ENCODE results near the gene PDC.
"Not testable (repeated sequence)": the region's sequence is repeated elsewhere in the genome, so short reads cannot be mapped to it uniquely, and the experiment has no call there.

The PDC gene

DNA sequence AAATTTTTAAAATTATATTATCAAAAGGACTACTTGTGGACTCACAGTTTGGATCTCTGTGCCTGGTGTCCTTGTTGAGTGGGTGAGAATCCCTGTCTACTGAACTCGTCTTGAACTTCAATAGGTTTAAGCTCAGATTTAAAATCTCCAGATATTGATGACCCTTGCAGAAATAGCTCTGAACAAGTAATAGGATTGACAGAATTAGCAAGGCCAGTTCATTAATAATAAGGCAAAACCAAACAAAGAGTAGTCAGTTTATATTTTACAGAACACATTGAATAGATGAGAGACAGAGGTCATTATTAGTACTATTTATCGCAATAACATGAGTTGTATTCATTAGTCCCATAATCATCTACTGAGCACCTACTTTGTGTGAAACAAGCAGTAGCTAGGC, at the start of gene PDC:
TSS of gene PDC (minus strand) at position 101 of the 400 bp plus-strand sequence. CDS start 11,655 bp downstream, outside the sequence.
- DNase-seq: no peak

DNA sequence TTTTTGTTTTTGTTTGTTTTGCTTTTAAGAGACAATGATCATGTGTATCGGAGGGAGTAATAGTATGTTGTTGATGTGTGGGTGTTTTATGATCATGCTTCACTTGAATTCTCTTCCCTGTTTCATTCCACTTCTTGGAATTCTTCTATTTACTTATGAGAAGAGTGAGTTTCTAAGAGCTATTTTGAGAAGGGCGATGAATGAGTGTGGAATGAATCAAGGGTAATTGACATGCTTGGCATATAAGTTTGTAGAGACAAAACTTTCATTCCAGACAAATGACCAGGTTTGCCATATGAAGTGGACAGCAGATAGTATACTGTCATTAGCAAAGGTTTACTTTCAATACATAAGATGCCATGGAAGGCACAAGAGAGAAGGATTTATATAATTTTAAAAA, 42.3 kb upstream of the PDC start:
- DNase-seq: no peak

DNA sequence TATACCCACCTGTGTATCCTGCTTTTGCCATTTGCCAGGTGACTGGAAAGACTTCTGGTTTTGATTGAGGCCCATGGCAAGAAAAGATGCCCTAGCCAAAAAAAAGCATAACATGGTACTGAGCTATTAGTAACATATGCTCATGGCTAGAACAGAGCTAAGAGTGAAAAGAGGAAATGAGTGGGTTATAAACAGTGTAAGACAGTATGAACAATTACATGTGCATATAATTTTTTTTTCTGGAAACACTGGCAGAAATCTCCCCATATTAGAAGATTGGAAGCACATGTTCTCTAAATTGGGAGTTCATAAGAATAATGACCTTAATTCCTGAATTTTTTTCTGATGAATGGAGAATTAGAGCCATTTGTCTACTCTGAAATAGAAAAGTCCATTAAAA, 41.2 kb upstream of the PDC start:
- no peak for DNase-seq

DNA sequence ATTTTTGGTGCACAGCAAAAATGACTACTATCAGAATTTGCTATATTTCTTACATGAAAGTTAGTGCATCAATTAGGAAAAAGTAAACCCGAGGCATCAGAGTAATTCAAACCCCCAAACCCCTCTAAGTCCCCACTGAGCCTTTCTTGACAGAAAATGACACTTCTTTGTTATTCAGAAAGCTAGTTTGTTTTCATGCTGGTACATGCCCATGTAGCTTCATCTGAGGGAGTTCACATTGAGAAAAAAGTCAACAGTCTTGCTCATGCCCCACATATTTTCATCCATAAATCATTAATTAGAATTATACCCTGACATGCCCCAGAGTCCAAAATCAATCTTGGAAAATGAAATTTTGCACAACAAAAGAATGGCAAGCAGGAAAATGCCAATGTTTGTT, 39.9 kb upstream of the PDC start:
- no peak for DNase-seq

DNA sequence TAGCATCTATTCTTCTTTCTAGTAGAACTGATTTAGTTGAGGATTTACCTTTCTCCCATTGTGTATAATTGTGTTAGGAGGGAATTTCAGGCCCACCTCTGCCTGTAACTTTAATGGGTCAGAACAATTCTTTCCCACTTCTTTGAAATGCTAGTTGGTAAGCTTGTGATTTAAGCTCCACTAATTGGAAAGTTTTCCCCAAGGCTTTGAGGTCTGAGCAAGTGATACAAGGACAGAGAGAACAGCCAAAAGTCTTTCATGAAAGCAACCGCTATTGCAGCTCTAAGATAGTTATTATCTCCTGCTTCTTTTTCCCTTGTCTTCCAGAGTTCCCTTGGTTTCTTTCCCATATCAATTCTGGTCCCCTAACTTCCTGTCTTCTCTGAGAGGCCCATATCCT, 38.7 kb upstream of the PDC start:
- DNase-seq: no peak

DNA sequence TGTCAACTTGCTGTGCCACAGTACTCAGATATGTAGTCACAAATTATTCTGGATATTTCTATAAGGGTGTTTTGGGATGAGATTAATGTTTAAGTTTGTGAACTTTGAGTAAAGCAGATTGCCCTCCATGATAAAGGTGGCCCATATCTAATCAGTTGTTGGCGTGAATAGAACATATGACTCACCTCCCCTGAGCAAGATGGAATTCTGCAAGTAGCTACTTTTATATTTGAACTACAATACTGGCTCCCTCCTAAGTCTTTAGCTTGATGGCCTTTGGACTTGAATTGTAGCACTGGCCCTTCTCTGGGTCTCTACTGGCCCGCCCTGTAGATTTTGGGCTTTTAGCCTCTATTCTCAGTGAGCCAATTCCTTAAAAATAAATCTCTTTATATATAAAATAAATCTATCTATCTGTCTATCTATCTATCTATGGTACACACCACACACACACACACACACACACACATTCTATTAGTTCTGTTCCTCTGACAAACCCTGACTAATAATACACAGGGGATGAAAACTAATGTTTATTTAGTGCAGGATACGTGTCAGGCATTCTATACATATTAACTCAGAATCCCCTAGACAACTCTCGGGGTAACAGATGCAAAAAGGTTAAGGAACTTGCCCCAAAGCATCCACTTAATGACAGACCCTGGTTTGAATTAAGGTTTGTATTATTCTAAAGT, 37.9 kb upstream of the PDC start:
- DNase-seq: no peak

DNA sequence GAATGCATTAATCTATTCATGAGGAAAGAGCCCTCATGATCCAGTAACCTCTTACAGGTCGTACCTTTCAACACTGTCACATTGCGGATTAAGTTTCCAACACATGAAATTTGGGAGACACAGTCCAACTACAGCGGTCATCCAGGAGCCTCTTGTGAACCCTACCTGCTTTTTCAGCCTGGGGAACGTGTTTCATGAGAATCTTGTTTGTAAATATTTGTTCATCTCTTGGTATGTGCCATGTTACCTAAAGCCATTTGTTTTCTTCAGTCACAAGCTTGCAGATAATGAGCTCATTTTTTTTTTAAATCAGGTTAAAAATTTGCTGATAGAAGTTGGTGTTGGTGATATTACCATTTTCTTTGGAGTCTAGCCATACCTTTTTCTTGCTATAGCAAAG, 37.2 kb upstream of the PDC start:
- DNase-seq: no peak

DNA sequence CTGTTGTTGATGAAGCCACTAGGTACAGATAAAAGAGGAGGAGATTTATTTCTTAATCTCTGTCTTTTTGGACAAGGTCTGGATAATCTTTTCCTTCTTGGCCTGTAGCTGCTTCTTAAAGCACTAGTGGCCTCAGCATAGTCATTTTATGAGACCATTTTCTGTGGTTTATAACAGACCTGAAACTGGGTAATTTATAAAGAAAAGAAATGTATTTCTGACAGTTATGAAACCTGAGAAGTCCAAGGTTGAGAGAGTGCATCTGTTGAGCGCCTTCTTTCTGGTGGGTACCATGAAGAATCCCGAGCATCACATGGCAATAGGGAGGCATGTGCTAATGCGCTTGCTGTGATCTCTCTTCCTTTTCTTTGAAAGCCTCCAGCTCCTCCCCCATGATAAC, 36.7 kb upstream of the PDC start:
- no peak for DNase-seq

DNA sequence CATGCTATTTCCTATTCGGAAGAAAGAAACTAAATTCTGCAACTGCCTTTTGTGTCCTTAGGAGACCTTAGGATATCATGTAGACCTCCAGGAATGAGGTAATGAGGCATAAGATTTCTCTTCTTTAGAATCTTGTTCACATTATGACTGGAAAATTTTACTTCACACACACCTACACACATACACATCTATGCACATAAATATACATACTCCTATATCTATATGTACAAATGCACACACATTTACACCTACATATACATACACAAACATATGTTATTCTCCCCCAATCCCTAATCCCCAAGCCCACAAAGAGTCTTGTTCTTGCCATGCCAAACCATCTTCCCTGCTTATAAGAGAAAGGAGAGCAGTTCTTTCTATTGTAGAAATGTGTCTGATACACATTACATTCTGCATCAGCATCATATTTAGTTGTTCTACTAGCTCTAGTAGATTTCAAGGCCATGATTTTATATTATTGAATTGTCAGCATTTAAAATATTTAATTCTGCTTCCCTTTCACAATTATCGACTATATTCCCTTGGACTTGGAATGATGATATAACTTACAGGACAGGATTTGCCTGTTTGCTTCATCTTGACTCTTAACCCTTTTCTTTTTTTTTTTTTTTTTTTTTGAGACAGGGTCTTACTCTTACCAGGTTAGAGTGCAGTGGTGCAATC, 35.4 kb upstream of the PDC start:
- DNase-seq: no peak

DNA sequence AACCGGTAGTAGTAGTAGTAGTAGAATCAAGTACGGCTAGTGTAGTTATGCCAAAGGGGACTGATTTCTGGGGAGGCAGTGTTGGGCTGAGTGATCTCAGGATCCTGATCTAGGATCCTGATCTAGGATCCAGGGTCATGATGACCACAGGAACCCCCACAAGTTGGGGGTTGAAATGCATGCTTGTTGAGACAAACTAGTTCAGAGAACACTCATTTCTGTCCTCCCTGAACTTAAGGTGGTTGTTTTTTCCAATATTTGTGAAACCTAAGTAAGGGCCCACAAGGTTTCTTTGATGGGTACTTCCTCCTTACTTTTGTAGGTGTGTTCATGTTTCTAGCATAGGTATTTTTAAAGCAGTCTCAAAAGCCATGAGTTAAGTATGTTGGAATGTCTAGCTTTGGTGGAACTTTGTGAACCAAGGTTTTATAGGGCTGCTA, 33.9 kb upstream of the PDC start:
- DNase-seq: no peak

DNA sequence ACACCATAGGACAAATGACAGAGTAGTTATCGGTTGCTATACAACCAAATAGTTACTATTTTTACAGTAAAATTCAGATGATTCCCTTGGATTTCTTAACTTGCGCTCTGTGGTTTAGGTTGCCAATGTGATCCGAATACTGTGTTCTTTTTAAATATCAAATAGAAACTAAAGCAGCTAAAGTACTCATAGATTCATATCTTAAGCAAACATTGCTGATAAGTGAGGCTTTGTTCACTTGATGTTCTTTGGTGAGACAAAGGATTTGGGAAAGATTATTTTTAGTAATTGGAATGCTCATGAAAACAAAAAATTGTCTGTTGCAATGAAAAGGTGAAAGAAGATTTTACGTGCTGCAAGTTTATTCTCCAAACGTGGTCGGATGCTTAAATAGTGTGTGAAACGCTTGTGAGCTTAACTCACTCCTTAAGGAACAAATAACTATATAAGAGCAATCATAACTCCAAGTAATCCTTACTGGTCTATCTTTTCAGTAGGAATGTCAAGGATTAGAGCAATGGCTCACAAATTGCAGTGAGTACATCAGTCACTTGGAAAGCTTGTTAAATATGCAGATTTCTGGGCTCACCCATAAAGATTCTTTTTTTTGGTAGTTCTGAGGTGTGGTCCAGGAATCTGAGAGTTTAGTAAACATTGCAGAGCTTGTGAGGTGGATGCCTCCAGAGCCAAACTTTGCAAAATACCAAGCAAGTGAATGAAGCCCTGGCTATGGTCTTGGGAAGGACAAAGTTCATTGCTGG, 31.8 kb upstream of the PDC start:
- no peak for DNase-seq

DNA sequence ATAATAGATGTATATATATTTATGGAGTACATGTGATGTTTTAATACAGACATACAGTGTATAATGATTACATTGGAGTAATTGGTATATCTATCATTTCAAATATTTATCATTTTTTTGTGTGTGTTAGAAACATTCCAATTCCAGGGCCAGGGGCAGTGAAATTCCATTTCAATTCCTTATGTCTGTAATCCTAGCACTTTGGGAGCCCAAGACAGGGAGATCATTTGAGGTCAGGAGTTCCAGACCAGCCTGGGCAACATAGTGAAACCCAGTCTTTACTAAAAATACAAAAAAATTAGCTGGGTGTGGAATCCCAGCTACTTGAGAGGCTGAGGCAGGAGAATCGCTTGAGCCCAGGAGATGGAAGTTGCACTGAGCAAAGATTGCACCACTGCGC, 30.4 kb upstream of the PDC start:
- no peak for DNase-seq

DNA sequence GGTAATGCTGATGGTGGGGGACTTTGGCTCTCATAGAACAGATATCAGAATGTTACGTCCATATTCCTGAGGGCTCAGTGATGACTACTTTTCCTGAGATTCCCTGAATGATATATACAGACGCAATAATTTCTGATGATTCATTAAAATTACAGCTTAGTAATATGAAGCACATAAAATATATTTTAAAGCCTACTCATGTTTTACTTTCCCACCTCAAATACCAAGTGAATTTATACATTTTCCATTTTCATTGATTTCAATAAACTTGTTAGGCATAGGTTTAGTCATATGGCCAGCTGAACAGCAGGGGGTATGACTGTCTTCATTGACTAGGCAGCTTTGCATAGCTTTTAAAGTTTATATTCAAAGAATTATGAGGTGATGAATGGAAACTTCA, 26.2 kb upstream of the PDC start:
- no peak for DNase-seq

DNA sequence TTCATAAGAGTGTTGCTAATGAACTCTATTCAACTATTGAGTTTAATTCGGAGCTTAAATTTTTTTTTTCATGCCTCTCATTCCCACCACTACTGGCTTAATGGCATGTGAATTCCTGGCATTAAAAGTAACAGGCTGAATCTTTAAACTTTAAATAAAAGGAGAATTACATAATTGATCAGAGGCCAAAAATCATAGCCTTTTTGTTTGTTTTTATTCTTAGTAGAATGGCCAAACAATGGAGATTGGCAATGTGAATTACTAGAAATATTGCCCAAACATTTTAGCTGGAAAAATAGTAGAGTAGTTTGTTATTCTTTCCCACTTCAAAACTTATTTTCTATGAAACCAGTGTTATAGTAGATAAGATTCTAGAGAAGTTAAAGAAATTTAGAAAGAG, 25.1 kb upstream of the PDC start:
- no peak for DNase-seq

DNA sequence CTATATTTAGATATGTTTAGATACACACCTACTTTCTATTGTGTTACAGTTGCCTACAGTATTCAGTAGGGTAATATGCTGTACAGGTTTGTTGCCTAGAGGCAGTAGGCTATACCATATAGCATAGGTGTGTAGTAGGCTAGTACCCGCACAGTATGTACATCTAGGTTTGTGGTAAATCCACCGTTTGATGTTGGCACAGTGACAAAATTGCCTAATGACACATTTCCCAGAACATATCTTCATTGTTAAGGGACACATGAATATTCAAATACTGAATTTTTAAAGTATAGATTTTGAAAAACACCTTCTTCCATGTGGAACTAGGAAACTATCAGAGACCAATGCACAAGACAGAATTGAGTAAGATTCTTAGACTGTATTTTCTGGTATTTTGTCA, 22.6 kb upstream of the PDC start:
- DNase-seq: no peak

DNA sequence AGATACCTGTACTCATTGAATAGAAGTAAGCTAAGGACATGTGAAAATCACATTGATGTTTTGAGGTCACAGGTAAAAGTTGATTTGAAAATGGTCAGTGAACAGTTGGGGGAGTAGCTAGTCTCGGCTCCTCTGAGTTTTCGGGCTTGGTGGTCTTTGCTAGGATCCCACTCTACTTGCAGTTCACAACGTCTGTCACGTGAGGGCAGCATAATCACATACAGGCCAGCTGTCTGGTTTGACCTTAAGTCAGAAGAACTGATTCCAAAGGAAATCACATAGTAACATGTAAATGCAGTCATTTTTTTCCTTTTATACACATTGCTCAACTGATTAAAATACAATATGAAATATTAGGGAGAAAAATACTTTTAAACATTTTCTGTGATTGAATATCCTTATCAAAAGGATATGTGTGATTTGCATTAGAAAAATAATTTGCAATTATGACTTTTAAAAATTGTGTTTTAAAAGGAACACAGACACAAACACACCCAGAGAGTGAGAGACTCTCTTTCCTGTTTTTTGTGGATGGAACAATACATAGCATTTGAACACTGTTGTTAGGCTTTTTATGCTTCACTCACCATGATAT, 21.8 kb upstream of the PDC start:
- peak; percentile 75 for DNase-seq

DNA sequence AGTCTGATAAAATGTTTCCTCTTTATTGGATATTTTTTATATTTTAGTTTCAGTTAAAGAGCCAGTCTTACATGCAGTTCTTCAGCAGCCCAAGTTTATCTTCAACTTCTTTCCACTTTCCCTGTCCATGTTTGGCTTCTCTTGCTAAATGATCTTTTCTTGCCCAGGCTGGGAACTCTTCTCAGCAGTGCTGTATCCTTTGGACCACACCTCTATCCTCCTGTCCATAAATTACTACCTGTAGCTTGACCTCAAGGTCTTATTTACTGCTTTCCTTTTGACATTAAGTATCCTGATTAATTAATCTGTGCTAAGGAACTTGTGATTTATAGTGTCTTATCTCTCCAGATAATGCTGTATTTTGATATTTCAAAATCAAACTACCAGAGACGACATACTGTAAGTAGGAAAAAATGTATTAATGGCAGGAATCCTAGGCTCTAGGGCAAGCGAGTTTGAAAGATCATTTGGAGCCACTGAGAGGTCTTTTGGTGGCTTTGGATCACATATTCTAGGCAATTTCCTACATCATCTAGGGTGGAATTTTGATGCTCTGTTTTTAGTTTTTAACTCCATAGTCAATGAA, 20.5 kb upstream of the PDC start:
- DNase-seq: no peak

DNA sequence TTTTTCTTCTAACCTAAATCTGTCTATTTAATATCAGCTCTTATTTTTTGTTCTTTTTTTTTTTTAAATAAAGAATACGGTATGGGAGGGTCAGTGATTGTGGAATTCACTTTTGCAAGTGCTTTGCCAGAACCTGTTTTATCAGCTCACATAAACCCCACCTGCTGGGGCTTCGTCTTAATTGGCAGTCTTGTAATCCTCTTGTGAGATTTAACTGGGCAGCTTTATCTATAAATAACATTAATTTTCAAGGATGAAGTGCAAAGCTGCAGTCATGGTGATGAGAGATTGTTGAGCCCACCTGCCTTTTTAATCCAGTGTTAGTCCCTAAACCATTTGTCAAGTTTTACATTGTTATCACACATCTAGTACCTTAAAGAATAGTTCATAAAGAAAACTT, 18.2 kb upstream of the PDC start:
- no peak for DNase-seq

DNA sequence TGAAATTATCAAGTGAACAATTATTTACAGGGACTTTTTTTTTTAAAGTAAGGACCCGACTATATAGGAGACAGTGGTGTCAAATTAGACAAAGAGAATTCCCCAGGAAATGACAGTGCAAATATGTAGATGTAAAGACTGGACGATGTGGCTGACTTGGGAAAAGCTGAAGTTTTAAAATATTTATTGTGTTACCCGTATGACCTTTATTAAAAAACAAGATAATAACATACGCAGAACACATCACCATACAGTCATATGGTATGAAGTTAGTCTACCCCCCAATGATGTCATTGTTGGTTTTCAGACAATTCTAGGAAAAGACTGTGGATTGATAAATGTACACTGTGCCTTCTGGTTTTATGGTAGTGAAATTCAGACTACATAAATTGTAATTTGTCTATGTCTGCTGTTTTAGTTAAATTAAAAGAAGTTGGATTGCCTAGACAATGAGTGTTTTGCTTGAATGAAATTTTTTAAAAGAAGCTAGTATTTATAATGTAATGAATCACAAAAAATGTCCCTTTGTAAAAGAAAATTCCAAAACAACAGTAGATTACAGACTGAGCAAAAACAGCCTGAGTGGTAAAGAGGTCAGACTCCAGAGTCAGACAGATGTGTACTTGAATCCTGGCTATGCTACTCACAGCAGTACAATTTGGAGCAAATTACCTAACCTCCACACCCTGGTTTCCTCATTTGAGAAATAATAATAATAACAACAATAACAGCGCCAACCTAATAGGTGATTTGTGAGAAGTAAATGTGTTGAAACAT, 15.5 kb upstream of the PDC start:
- no peak for DNase-seq

DNA sequence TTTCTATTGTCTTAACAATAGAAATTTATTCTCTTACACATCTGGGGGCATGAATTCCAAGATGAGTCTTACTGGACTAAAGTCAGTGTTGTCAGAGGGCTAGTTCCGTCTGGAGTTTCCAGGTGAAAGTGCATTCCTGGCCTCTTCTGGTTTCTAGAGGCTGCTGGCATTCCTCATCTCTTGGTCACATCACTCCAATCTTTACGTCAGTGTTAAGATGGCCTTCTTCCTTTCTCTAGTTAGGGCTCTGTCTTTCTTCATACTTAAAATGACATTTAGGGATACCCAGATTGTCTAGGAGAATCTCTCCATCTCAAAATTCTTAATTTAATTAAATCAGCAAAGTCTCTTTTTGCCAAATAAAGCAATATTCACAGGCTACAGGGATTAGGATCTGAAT, 13.3 kb upstream of the PDC start:
- DNase-seq: no peak

DNA sequence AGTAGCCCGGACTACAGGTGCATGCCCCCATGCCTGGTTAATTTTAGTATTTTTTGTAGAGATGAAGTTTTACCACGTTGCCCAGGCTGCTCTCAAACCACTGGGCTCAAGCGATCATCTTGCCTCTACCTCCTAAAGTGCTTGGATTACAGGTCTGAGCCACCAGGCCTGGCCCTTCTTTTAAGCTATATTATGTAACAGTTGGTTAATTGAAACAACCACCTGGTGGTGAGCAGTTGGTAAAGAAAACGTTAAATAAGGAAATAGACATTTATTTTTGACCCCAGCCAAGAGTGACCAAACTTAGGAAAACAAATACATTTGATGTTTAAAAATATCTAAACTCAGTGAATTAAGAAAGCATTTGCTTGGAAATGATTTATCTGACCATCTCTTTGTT, 12.1 kb upstream of the PDC start:
- no peak for DNase-seq

DNA sequence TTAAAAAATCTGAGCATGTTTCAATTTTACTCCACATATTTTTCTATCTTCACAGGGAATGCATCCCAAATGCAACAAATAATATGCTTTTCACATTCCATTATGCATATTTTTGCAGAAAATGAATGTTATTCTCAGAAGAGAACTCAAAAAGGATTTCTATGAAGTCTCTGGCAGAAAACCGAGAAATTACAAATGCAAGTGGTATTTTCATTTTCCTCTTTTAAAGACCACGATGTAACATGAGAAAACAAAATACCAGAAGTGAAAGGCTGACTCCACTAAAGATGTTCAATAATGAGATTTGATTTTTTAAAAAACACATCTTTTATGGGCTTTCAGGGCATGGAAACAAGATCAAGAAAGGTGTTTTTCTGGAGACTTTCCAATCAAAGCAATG, 5.0 kb upstream of the PDC start:
- no peak for DNase-seq

DNA sequence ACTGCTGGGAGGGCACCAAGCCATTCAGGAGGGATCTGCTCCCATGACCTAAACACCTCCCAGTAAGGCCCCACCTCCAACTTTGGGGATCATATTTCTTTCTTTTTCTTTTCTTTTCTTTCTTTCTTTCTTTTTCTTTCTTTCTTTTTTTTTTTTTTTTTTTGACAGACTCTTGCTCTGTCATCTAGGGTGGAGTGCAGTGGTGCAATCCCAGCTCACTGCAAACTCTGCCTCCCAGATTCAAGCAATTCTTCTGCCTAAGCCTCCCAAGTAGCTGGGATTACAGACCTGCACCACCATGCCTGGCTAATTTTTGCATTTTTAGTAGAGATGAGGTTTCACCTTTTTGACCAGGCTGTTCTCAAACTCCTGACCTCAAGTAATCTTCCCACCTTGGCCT, 4.6 kb upstream of the PDC start:
- DNase-seq: not testable (repeated sequence)

All from NCI-H526 treated with DMSO at 0.1 percent for 48 hours (cell line).